ENCODE results near the gene KAT8. TPM values are rescaled to one million over a fixed set of nuclear protein-coding genes. Genes with fewer than 3 reads are reported as not detected.

KAT8 gene
- total and polyA plus RNA-seq, 9 of the 15 experiments (the other 6 are each of a cell fraction or from before 2014, with no cell fraction given): 10.0 to 98.5 (median 76.4) TPM

GRCh38 chr16:31073970-31074813, 43.3 kb upstream of the KAT8 start, which contains the start of the genes ZNF646 and ZNF668 (continued):
- TF ChIP-seq, protein P1, sequence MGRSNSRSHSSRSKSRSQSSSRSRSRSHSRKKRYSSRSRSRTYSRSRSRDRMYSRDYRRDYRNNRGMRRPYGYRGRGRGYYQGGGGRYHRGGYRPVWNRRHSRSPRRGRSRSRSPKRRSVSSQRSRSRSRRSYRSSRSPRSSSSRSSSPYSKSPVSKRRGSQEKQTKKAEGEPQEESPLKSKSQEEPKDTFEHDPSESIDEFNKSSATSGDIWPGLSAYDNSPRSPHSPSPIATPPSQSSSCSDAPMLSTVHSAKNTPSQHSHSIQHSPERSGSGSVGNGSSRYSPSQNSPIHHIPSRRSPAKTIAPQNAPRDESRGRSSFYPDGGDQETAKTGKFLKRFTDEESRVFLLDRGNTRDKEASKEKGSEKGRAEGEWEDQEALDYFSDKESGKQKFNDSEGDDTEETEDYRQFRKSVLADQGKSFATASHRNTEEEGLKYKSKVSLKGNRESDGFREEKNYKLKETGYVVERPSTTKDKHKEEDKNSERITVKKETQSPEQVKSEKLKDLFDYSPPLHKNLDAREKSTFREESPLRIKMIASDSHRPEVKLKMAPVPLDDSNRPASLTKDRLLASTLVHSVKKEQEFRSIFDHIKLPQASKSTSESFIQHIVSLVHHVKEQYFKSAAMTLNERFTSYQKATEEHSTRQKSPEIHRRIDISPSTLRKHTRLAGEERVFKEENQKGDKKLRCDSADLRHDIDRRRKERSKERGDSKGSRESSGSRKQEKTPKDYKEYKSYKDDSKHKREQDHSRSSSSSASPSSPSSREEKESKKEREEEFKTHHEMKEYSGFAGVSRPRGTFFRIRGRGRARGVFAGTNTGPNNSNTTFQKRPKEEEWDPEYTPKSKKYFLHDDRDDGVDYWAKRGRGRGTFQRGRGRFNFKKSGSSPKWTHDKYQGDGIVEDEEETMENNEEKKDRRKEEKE (IDR thresholded peaks at IDR 0.05; ENCODE audit: borderline replicate concordance in 1 of 2, control insufficient read depth in 1 of 2, low read depth in 2 of 2, low read length in 1 of 2): peak in 1 of 2 experiments; percentile 97; a peak in 2 of 4 replicates
- TF ChIP-seq RFX1 (IDR thresholded peaks at IDR 0.05) (no peak; the same call in 1 of the 2 replicates), ZNF398 (CRISPR knock-in tag; IDR thresholded peaks at IDR 0.05) (no peak), RFX7 (CRISPR knock-in tag; IDR thresholded peaks at IDR 0.05) (no peak), MTA1 (IDR thresholded peaks at IDR 0.05; ENCODE audit: borderline replicate concordance) (peak; percentile 95), CBFA2T3 (IDR thresholded peaks at IDR 0.05) (no peak), FOXP1 (CRISPR knock-in tag; IDR thresholded peaks at IDR 0.05) (peak; percentile 54; the same call in 1 of the 2 replicates)
- TF ChIP-seq, protein P2, sequence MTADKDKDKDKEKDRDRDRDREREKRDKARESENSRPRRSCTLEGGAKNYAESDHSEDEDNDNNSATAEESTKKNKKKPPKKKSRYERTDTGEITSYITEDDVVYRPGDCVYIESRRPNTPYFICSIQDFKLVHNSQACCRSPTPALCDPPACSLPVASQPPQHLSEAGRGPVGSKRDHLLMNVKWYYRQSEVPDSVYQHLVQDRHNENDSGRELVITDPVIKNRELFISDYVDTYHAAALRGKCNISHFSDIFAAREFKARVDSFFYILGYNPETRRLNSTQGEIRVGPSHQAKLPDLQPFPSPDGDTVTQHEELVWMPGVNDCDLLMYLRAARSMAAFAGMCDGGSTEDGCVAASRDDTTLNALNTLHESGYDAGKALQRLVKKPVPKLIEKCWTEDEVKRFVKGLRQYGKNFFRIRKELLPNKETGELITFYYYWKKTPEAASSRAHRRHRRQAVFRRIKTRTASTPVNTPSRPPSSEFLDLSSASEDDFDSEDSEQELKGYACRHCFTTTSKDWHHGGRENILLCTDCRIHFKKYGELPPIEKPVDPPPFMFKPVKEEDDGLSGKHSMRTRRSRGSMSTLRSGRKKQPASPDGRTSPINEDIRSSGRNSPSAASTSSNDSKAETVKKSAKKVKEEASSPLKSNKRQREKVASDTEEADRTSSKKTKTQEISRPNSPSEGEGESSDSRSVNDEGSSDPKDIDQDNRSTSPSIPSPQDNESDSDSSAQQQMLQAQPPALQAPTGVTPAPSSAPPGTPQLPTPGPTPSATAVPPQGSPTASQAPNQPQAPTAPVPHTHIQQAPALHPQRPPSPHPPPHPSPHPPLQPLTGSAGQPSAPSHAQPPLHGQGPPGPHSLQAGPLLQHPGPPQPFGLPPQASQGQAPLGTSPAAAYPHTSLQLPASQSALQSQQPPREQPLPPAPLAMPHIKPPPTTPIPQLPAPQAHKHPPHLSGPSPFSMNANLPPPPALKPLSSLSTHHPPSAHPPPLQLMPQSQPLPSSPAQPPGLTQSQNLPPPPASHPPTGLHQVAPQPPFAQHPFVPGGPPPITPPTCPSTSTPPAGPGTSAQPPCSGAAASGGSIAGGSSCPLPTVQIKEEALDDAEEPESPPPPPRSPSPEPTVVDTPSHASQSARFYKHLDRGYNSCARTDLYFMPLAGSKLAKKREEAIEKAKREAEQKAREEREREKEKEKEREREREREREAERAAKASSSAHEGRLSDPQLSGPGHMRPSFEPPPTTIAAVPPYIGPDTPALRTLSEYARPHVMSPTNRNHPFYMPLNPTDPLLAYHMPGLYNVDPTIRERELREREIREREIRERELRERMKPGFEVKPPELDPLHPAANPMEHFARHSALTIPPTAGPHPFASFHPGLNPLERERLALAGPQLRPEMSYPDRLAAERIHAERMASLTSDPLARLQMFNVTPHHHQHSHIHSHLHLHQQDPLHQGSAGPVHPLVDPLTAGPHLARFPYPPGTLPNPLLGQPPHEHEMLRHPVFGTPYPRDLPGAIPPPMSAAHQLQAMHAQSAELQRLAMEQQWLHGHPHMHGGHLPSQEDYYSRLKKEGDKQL (CRISPR knock-in tag; IDR thresholded peaks at IDR 0.05; ENCODE audit: borderline replicate concordance): no peak
- TF ChIP-seq, protein P3, sequence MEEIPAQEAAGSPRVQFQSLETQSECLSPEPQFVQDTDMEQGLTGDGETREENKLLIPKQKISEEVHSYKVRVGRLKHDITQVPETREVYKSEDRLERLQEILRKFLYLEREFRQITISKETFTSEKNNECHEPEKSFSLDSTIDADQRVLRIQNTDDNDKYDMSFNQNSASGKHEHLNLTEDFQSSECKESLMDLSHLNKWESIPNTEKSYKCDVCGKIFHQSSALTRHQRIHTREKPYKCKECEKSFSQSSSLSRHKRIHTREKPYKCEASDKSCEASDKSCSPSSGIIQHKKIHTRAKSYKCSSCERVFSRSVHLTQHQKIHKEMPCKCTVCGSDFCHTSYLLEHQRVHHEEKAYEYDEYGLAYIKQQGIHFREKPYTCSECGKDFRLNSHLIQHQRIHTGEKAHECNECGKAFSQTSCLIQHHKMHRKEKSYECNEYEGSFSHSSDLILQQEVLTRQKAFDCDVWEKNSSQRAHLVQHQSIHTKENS (CRISPR knock-in tag; IDR thresholded peaks at IDR 0.05): no peak
- TF ChIP-seq, protein P4, sequence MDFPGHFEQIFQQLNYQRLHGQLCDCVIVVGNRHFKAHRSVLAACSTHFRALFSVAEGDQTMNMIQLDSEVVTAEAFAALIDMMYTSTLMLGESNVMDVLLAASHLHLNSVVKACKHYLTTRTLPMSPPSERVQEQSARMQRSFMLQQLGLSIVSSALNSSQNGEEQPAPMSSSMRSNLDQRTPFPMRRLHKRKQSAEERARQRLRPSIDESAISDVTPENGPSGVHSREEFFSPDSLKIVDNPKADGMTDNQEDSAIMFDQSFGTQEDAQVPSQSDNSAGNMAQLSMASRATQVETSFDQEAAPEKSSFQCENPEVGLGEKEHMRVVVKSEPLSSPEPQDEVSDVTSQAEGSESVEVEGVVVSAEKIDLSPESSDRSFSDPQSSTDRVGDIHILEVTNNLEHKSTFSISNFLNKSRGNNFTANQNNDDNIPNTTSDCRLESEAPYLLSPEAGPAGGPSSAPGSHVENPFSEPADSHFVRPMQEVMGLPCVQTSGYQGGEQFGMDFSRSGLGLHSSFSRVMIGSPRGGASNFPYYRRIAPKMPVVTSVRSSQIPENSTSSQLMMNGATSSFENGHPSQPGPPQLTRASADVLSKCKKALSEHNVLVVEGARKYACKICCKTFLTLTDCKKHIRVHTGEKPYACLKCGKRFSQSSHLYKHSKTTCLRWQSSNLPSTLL (IDR thresholded peaks at IDR 0.05): no peak
